ENCODE data around the gene RPS19. TPM values are rescaled to one million over a fixed set of nuclear protein-coding genes. Genes with fewer than 3 reads are reported as not detected.

RPS19 gene
- total RNA-seq, 1 experiment from 2014 or later: 3,020 TPM

DNA sequence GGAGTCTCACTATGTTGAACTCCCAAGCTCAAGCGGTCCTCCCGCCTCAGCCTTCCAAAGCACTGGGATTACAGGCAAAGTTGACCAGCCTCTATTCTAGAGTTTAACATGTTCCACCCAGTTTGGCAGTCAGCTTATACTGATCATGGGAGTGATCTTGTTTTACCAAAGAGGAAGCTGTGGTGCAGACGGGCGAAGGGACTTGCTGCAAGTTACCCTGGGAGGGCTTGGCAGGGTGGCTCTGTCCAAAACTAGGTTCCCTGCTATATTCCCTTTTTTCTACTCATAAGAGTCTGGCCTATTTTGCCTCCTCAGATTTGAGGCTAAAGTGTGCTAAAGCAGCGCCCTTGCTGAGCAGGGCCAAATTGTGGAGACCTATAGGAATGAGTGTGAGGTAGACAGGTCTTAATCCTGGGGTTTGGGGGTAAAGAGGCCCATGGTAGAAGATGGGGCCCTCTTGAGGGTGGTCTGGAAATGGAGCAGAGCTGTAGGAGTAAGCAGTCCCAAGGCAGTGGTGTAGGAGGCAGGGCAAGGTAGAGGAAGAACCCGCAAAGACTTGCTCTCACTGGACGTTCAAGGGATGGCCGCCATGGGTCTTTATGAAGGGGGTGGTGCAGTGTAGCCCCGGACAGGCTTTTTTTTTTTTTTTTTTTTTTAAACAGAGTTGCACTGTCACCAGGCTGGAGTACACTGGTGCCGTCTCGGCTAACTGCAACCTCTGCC lies 3.3 kb downstream of the RPS19 start (continued):
- no peak for TF ChIP-seq TCF7L2 (IDR thresholded peaks at IDR 0.05; ENCODE audit: borderline replicate concordance, extremely low read depth, insufficient read depth, insufficient read length)
- no peak for TF ChIP-seq SIN3A (IDR thresholded peaks at IDR 0.05; ENCODE audit: low read depth)
- no peak for TF ChIP-seq POLR2A (IDR thresholded peaks at IDR 0.05; ENCODE audit: borderline replicate concordance, extremely low read depth, insufficient read depth, insufficient read length)
- no peak for TF ChIP-seq EGR1 (IDR thresholded peaks at IDR 0.05; ENCODE audit: low read depth)
- TF ChIP-seq ZFX (IDR thresholded peaks at IDR 0.05): no peak
- TF ChIP-seq JUND (IDR thresholded peaks at IDR 0.05): no peak
- TF ChIP-seq, protein P1, sequence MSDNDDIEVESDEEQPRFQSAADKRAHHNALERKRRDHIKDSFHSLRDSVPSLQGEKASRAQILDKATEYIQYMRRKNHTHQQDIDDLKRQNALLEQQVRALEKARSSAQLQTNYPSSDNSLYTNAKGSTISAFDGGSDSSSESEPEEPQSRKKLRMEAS (IDR thresholded peaks at IDR 0.05): no peak
- TF ChIP-seq YY1 (IDR thresholded peaks at IDR 0.05; ENCODE audit: extremely low read depth, insufficient replicate concordance, low read depth, low read length): no peak
- TF ChIP-seq CBX3 (IDR thresholded peaks at IDR 0.05; ENCODE audit: low read depth): no peak
- TF ChIP-seq, protein P2, sequence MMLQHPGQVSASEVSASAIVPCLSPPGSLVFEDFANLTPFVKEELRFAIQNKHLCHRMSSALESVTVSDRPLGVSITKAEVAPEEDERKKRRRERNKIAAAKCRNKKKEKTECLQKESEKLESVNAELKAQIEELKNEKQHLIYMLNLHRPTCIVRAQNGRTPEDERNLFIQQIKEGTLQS (IDR thresholded peaks at IDR 0.05): no peak
- TF ChIP-seq ELF1 (IDR thresholded peaks at IDR 0.05; ENCODE audit: borderline replicate concordance, low read depth): no peak
- no peak for TF ChIP-seq SRF (IDR thresholded peaks at IDR 0.05; ENCODE audit: low read depth)

DNA sequence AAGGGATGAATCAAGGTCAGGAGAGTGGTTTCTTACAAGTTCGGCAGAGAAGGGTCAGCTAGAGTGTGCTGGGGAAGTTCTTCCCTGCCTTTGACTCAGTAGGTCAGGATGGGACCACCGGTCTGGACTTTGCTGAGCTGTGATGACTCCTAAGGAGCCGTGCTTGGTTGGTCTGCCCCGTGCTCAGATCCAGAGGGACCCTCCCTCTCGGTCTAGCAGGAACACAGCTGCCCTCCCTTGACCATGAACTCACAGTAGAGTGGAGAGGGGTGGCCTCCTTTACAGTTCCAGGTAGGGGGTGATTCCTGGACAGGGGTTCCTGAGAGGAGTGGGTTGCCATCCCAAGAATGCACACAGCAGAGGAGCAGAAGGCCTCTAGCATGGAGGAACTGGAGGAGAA lies 4.3 kb downstream of the RPS19 start:
- Histone ChIP-seq H3K27ac (ENCODE audit: low read depth, low read length) (peak overlapping the region; percentile 99), H3K4me2 (ENCODE audit: low read length) (no peak overlapping the region), H3K9me2 (ENCODE audit: insufficient read depth) (no peaks in the 10 kb centered on the region), H3K27me3 (ENCODE audit: insufficient read depth, low read length) (no peaks in the 10 kb centered on the region), H4K20me1 (ENCODE audit: insufficient read depth) (peaks cover 45% of the 10 kb centered on the region; the same call in 1 of the 2 replicates), H3K9me3 (ENCODE audit: control insufficient read depth in 1 of 2, insufficient read depth in 1 of 2, low read depth in 1 of 2, low read length in 2 of 2) (no peaks in the 10 kb centered on the region), H3K4me3 (replicated peaks in 1 of 2; ENCODE audit: low read depth in 1 of 2, low read length in 2 of 2) (no peak overlapping the region), H3K9ac (ENCODE audit: low read length) (peak overlapping the region; percentile 14), H2AFZ (ENCODE audit: low read depth, low read length, poor library complexity, severe bottlenecking) (no peak overlapping the region), H3K4me1 (ENCODE audit: control insufficient read depth in 1 of 2, insufficient read depth in 2 of 2, low read length in 2 of 2) (peaks cover 21 to 74% of the 10 kb centered on the region in 2 experiments), H3K79me2 (ENCODE audit: insufficient read depth, low read length) (peaks cover 91% of the 10 kb centered on the region), H3K36me3 (ENCODE audit: control insufficient read depth in 1 of 2, insufficient read depth in 2 of 2, low read length in 2 of 2) (peaks cover 74 to 86% of the 10 kb centered on the region in 2 experiments)
- intact Hi-C loops (cut with micrococcal nuclease): no loop called here
- ChIA-PET CTCF (no interaction called here), POLR2A (interaction anchor here (0.7 kb wide), 1 partner anchor 9 kb away, joined by 3 read pairs; no protein-coding TSS in a partner anchor), RAD21 (ENCODE audit: low non-redundant PET in 1 of 2, low total read pairs in 2 of 2, uncharacterized antibody in 2 of 2, unreplicated experiment in 2 of 2) (no interaction called here)
- ATAC-seq (no peak), DNase-seq (ENCODE audit: low read depth, low spot score) (no peak)
- no TSS peak for BruUV-seq (replicated peaks)
- TF ChIP-seq EZH2 (IDR thresholded peaks at IDR 0.05) (no peak), JUND (IDR thresholded peaks at IDR 0.05) (no peak), SRF (IDR thresholded peaks at IDR 0.05; ENCODE audit: low read depth) (no peak), ELF1 (IDR thresholded peaks at IDR 0.05; ENCODE audit: borderline replicate concordance, low read depth) (no peak), ZFX (IDR thresholded peaks at IDR 0.05) (no peak), YY1 (IDR thresholded peaks at IDR 0.05; ENCODE audit: extremely low read depth, insufficient replicate concordance, low read depth, low read length) (no peak), POLR2AphosphoS5 (IDR thresholded peaks at IDR 0.05; ENCODE audit: low read depth, low read length) (no peak; the same call in 1 of the 2 replicates), SIN3A (IDR thresholded peaks at IDR 0.05; ENCODE audit: low read depth) (no peak), SP1 (IDR thresholded peaks at IDR 0.05; ENCODE audit: low read depth) (no peak), POLR2A (IDR thresholded peaks at IDR 0.05; ENCODE audit: borderline replicate concordance, extremely low read depth, insufficient read depth, insufficient read length) (no peak)
- TF ChIP-seq, protein P3, sequence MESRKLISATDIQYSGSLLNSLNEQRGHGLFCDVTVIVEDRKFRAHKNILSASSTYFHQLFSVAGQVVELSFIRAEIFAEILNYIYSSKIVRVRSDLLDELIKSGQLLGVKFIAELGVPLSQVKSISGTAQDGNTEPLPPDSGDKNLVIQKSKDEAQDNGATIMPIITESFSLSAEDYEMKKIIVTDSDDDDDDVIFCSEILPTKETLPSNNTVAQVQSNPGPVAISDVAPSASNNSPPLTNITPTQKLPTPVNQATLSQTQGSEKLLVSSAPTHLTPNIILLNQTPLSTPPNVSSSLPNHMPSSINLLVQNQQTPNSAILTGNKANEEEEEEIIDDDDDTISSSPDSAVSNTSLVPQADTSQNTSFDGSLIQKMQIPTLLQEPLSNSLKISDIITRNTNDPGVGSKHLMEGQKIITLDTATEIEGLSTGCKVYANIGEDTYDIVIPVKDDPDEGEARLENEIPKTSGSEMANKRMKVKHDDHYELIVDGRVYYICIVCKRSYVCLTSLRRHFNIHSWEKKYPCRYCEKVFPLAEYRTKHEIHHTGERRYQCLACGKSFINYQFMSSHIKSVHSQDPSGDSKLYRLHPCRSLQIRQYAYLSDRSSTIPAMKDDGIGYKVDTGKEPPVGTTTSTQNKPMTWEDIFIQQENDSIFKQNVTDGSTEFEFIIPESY (IDR thresholded peaks at IDR 0.05; ENCODE audit: extremely low read depth, insufficient replicate concordance, low read length): no peak
- TF ChIP-seq, protein P2 (IDR thresholded peaks at IDR 0.05): no peak
- TF ChIP-seq, protein P4, sequence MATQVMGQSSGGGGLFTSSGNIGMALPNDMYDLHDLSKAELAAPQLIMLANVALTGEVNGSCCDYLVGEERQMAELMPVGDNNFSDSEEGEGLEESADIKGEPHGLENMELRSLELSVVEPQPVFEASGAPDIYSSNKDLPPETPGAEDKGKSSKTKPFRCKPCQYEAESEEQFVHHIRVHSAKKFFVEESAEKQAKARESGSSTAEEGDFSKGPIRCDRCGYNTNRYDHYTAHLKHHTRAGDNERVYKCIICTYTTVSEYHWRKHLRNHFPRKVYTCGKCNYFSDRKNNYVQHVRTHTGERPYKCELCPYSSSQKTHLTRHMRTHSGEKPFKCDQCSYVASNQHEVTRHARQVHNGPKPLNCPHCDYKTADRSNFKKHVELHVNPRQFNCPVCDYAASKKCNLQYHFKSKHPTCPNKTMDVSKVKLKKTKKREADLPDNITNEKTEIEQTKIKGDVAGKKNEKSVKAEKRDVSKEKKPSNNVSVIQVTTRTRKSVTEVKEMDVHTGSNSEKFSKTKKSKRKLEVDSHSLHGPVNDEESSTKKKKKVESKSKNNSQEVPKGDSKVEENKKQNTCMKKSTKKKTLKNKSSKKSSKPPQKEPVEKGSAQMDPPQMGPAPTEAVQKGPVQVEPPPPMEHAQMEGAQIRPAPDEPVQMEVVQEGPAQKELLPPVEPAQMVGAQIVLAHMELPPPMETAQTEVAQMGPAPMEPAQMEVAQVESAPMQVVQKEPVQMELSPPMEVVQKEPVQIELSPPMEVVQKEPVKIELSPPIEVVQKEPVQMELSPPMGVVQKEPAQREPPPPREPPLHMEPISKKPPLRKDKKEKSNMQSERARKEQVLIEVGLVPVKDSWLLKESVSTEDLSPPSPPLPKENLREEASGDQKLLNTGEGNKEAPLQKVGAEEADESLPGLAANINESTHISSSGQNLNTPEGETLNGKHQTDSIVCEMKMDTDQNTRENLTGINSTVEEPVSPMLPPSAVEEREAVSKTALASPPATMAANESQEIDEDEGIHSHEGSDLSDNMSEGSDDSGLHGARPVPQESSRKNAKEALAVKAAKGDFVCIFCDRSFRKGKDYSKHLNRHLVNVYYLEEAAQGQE (IDR thresholded peaks at IDR 0.05; ENCODE audit: low read depth): no peak
- TF ChIP-seq, protein P1 (IDR thresholded peaks at IDR 0.05): no peak

All from HCT116 (cell line).